HFFc6 (cell line): ENCODE measurements around the gene C18orf63. TPM values are rescaled to one million over a fixed set of nuclear protein-coding genes. Genes with fewer than 3 reads are reported as not detected.

Experiments
- DNase-seq: peaks from one replicate; pipeline ENCODE4 v3.0.0-alpha.2; 2018
- H3K27ac Mint-ChIP-seq: 2 replicates; pipeline ENCODE4 v1.8.0; 2020; ENCODE audit warnings: mild to moderate bottlenecking, mixed read lengths
- H3K27me3 Mint-ChIP-seq: 2 replicates; pipeline ENCODE4 v1.8.0; 2021; ENCODE audit warnings: mild to moderate bottlenecking, moderate library complexity, mixed read lengths; ENCODE audit not compliant: insufficient read depth
- H3K36me3 Mint-ChIP-seq: 2 replicates; pipeline ENCODE4 v1.8.0; 2021; ENCODE audit warnings: low read depth, mixed read lengths
- H3K4me1 Mint-ChIP-seq: 2 replicates; pipeline ENCODE4 v1.8.0; 2020; ENCODE audit warnings: low read depth, mixed read lengths
- H3K4me3 Mint-ChIP-seq: 2 replicates; pipeline ENCODE4 v1.8.0; 2020; ENCODE audit warnings: mild to moderate bottlenecking, moderate library complexity, mixed read lengths
- H3K9me3 Mint-ChIP-seq: 2 replicates; pipeline ENCODE4 v1.8.0; 2020; ENCODE audit warnings: mild to moderate bottlenecking, mixed read lengths
- total RNA-seq, 6 experiments: library from RNA; stranded (reverse); fragmentation: NEBNext Ultra II Directional; extraction: Animal tissue kit (Norgen Biotek cat#: 25700); gene quantifications; 2 replicates in 1 of 6; 3 replicates in 5 of 6; pipeline ENCODE4 v1.2.3, GENCODE V29; 2021
- TF ChIP-seq, protein P1 (sequence below): fragments of 200-600 bp; sonication (generic); IDR thresholded peaks from 2 replicates; pipeline ENCODE4 v1.5.0; 2021; ENCODE audit warnings: antibody characterized with exemption, mild to moderate bottlenecking

C18orf63 gene
- total RNA-seq, 6 experiments from 2014 or later = not detected

DNA sequence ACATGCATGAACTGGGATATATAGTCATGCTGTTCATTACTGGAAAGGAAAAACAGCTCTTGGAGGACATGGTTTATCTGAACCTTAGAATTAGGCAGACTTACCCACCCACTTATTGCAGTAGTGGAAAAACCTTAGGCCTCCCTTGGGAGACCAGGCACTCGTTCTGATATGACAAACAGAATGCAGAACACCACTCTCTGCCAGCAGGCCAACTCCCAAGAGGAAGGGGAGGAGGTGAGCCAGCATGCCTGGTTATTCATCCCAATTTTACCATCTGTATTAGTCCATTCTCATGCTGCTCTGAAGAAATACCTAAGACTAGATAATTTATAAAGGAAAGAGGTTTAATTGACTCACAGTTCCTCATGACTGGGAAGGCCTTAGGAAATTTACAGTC lies 17.5 kb downstream of the C18orf63 start:
- H3K27me3 Mint-ChIP-seq = peaks cover 3% of the 10 kb centered on the region
- TF ChIP-seq, protein P1, sequence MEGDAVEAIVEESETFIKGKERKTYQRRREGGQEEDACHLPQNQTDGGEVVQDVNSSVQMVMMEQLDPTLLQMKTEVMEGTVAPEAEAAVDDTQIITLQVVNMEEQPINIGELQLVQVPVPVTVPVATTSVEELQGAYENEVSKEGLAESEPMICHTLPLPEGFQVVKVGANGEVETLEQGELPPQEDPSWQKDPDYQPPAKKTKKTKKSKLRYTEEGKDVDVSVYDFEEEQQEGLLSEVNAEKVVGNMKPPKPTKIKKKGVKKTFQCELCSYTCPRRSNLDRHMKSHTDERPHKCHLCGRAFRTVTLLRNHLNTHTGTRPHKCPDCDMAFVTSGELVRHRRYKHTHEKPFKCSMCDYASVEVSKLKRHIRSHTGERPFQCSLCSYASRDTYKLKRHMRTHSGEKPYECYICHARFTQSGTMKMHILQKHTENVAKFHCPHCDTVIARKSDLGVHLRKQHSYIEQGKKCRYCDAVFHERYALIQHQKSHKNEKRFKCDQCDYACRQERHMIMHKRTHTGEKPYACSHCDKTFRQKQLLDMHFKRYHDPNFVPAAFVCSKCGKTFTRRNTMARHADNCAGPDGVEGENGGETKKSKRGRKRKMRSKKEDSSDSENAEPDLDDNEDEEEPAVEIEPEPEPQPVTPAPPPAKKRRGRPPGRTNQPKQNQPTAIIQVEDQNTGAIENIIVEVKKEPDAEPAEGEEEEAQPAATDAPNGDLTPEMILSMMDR = no peak
- no peak for DNase-seq

DNA sequence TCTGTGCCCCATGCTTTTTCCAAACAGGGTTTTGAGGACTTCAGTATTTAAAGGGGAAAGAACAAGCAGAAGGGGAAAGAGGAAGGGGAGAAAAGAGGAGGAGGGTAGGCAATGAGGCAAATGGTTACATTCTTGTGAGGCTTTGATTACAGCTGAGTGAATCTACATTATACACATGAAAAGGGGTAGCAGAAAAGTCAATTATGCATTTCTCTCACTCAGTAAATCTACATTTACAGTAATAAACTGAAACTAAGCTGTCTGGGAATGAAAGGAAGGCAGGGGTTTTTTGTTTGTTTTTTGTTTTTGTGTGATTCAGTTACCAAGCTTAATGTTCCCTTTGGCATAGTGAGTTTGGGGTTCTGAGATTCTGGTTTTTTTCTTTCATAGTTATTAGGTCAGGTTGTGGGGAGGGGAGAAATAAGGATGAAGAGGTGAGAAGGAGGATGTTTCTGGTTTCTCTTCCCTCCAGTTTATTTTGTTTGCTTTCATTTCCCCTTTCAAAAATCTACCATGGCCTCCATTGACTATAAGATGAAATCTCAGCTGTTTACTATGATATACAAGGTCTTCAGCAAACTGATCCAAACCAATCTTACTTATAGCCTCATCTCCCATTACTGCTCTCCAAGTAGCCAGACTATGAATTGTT lies 18.7 kb downstream of the C18orf63 start:
- Mint-ChIP-seq H3K4me1 (no peaks in the 10 kb centered on the region), H3K27ac (no peak overlapping the region), H3K4me3 (no peak overlapping the region), H3K27me3 (peaks cover 3% of the 10 kb centered on the region), H3K9me3 (no peaks in the 10 kb centered on the region), H3K36me3 (no peaks in the 10 kb centered on the region)
- TF ChIP-seq, protein P1 = no peak
- no peak for DNase-seq

More for the DNA sequence above, 17.5 kb downstream of the C18orf63 start:
- Mint-ChIP-seq H3K4me1 (no peaks in the 10 kb centered on the region), H3K27ac (no peak overlapping the region), H3K36me3 (no peaks in the 10 kb centered on the region), H3K9me3 (no peaks in the 10 kb centered on the region), H3K4me3 (no peak overlapping the region)

DNA sequence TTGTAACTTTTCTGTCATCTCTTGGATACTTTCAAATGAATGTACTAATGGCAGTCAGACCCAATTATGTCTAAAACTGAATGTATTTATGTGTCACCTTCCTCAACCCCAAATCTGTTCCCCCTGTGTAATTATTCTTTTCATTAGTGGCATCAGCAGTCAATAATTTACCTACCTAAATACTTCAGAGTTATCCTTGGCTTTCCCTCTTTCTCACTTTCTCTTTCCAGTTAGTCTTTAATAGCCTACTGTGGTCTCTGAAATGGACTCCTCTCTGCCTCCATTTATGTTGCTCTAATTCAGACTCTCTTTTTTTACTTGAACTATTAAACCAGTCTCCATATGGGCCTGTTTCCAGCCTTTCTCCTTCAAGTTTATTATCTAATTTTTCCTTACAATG lies 21.0 kb downstream of the C18orf63 start:
- DNase-seq = no peak
- Mint-ChIP-seq H3K27ac (no peak overlapping the region), H3K4me3 (no peak overlapping the region), H3K36me3 (no peaks in the 10 kb centered on the region), H3K4me1 (peaks cover 8% of the 10 kb centered on the region), H3K9me3 (no peaks in the 10 kb centered on the region), H3K27me3 (peaks cover 4% of the 10 kb centered on the region)
- TF ChIP-seq, protein P1 = no peak

DNA sequence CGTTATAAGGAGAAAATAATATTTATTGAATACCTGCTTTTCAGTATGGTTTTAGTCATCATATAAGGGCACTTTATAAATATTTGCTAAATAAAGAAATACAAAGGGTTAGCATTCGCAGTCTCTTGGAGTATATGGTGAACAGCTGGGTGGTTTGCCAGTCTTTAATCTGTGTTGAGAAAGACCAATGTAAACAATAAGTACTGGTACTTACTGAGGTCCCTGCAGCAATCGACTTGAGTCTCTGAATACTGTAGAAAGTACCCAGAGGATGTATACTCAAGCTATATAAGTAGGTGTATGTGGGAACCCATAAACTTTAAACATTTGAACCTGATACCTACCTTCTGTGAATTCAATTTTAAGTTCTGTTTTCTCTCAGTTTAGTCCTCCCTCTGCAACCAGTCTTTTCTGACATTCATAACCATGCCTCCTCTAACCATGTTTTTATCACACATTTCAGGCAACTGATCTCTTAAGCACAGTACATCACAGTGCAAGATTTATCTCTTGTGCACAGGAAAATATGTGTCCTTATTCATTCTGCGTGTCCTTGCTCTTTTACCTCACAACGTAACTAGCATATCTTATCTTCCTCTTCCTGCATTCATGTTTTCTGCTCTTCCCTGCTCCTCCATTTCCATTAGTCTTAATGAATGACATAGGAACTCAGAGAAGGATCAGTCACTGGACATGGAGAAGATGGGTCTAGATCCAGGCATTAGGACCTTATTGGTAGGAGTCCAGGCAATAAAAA lies 21.7 kb downstream of the C18orf63 start:
- peaks cover 4% of the 10 kb centered on the region for H3K27me3 Mint-ChIP-seq
- no peak overlapping the region for H3K27ac Mint-ChIP-seq
- no peaks in the 10 kb centered on the region for H3K9me3 Mint-ChIP-seq
- no peaks in the 10 kb centered on the region for H3K36me3 Mint-ChIP-seq
- H3K4me1 Mint-ChIP-seq = peaks cover 8% of the 10 kb centered on the region
- TF ChIP-seq, protein P1 = no peak
- no peak for DNase-seq
- no peak overlapping the region for H3K4me3 Mint-ChIP-seq

DNA sequence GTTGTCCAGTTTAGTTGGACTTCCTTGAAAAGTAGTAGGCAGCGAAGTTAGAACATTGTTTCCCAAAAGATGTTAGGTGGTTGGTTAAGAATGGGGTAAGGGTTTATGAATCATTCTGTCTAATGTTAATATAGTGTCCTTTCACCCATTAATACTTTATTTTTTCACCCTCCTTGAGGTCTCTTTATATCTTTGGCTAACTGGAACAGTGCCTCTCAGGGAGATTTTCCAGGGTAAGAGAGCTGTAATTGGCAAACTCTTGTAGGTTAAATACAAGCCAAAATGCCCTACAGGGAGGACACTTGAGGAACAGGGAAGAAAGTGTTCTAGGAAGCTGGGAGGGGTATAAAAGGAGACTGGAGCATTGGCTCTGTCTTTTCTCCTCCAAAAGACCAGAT lies 22.3 kb downstream of the C18orf63 start:
- peaks cover 8% of the 10 kb centered on the region for H3K4me1 Mint-ChIP-seq
- peaks cover 4% of the 10 kb centered on the region for H3K27me3 Mint-ChIP-seq
- no peak overlapping the region for H3K27ac Mint-ChIP-seq
- no peaks in the 10 kb centered on the region for H3K36me3 Mint-ChIP-seq
- TF ChIP-seq, protein P1 = no peak
- no peaks in the 10 kb centered on the region for H3K9me3 Mint-ChIP-seq
- no peak for DNase-seq
- no peak overlapping the region for H3K4me3 Mint-ChIP-seq
